GM18502 (cell line): ENCODE measurements around the gene SETBP1.

Experiments used
- ATAC-seq: cut with Tn5 transposase; IDR thresholded peaks from one replicate; pipeline ENCODE4 v1.9.1; 2021; ENCODE audit warnings: mild to moderate bottlenecking; ENCODE audit not compliant: unreplicated experiment, poor library complexity

The SETBP1 gene

GRCh38 chr18:44946529-44947113 is 265.9 kb downstream of the SETBP1 start:
- no peak for ATAC-seq

GRCh38 chr18:44949967-44950366 is 269.3 kb downstream of the SETBP1 start:
- ATAC-seq = no peak

- no peak for ATAC-seq
These were observed 270.1 kb downstream of the SETBP1 start for GRCh38 chr18:44950685-44951195.

- no peak for ATAC-seq
These were observed 271.1 kb downstream of the SETBP1 start for GRCh38 chr18:44951748-44952147.

- ATAC-seq = no peak
These were observed 273.6 kb downstream of the SETBP1 start for GRCh38 chr18:44954257-44954656.

GRCh38 chr18:44955825-44956224 is 275.1 kb downstream of the SETBP1 start:
- no peak for ATAC-seq

GRCh38 chr18:44957025-44957424 is 276.3 kb downstream of the SETBP1 start:
- ATAC-seq = no peak

GRCh38 chr18:44957461-44957860 is 276.8 kb downstream of the SETBP1 start:
- ATAC-seq = no peak

GRCh38 chr18:44958040-44958439 is 277.4 kb downstream of the SETBP1 start:
- ATAC-seq = no peak

- no peak for ATAC-seq
These were observed 277.8 kb downstream of the SETBP1 start for GRCh38 chr18:44958455-44958854.

GRCh38 chr18:44959013-44959412 is 278.3 kb downstream of the SETBP1 start:
- ATAC-seq = no peak

GRCh38 chr18:44960580-44960979 is 279.9 kb downstream of the SETBP1 start:
- no peak for ATAC-seq

- no peak for ATAC-seq
These were observed 280.8 kb downstream of the SETBP1 start for GRCh38 chr18:44961288-44961995.

GRCh38 chr18:44967599-44967998 is 286.9 kb downstream of the SETBP1 start:
- no peak for ATAC-seq

GRCh38 chr18:44968336-44968735 is 287.6 kb downstream of the SETBP1 start:
- no peak for ATAC-seq

- no peak for ATAC-seq
These were observed 288.6 kb downstream of the SETBP1 start for GRCh38 chr18:44969214-44969795.

- ATAC-seq = no peak
These were observed 292.6 kb downstream of the SETBP1 start for GRCh38 chr18:44973282-44973681.

- ATAC-seq = no peak
These were observed 293.5 kb downstream of the SETBP1 start for GRCh38 chr18:44974174-44974573.

GRCh38 chr18:44977856-44978255 is 297.2 kb downstream of the SETBP1 start:
- no peak for ATAC-seq

- no peak for ATAC-seq
These were observed 299.1 kb downstream of the SETBP1 start for GRCh38 chr18:44979748-44980147.

- no peak for ATAC-seq
These were observed 300.4 kb downstream of the SETBP1 start for GRCh38 chr18:44981121-44981520.

- no peak for ATAC-seq
These were observed 306.2 kb downstream of the SETBP1 start for GRCh38 chr18:44986933-44987332.
